Neural progenitor cell (in vitro differentiated cells): Measurements from ENCODE around the gene PAEP. TPM values are rescaled to one million over a fixed set of nuclear protein-coding genes. Genes with fewer than 3 reads are reported as not detected.
"Not testable (repeated sequence)": the region's sequence is repeated elsewhere in the genome, so short reads cannot be mapped to it uniquely, and the experiment has no call there.

Source experiments
- DNase-seq: peaks from one replicate; pipeline ENCODE4 v3.0.0-alpha.2; 2016; ENCODE audit warnings: low spot score
- H2AFZ ChIP-seq: fragments of 200-600 bp; sonication (generic); replicated peaks from 2 replicates; pipeline ENCODE4 v1.6.1; 2016; ENCODE audit warnings: antibody characterized with exemption
- H3F3A ChIP-seq: fragments of 200-600 bp; sonication (generic); 2 replicates; pipeline ENCODE4 v1.6.1; 2016; ENCODE audit warnings: antibody characterized with exemption, low read depth
- H3K27ac ChIP-seq: fragments of 200-600 bp; sonication (generic); 2 replicates; pipeline ENCODE4 v1.5.1; 2016; ENCODE audit warnings: mild to moderate bottlenecking
- H3K27me3 ChIP-seq: fragments of 200-600 bp; sonication (generic); 2 replicates; pipeline ENCODE4 v1.6.1; 2016; ENCODE audit warnings: mild to moderate bottlenecking, moderate library complexity
- H3K36me3 ChIP-seq: fragments of 200-600 bp; sonication (generic); 2 replicates; pipeline ENCODE4 v1.5.1; 2016
- H3K4me1 ChIP-seq: fragments of 200-600 bp; sonication (generic); 2 replicates; pipeline ENCODE4 v1.6.1; 2016; ENCODE audit warnings: mixed run types
- H3K4me2 ChIP-seq: fragments of 200-600 bp; sonication (generic); 2 replicates; pipeline ENCODE4 v1.6.1; 2016
- H3K4me3 ChIP-seq: fragments of 200-600 bp; sonication (generic); 2 replicates; pipeline ENCODE4 v1.5.1; 2016
- H3K79me2 ChIP-seq: fragments of 200-600 bp; sonication (generic); 2 replicates; pipeline ENCODE4 v1.6.1; 2016; ENCODE audit warnings: low read depth
- H3K9ac ChIP-seq: fragments of 200-600 bp; sonication (generic); 2 replicates; pipeline ENCODE4 v1.6.1; 2016
- H3K9me3 ChIP-seq: fragments of 200-600 bp; sonication (generic); 2 replicates; pipeline ENCODE4 v1.5.1; 2016; ENCODE audit warnings: low read depth
- H4K20me1 ChIP-seq: fragments of 200-600 bp; sonication (generic); 2 replicates; pipeline ENCODE4 v1.6.1; 2016; ENCODE audit warnings: low read depth
- H3K27ac Mint-ChIP-seq: 3 replicates; pipeline ENCODE4 v1.8.0; 2021; ENCODE audit warnings: mixed read lengths
- H3K27me3 Mint-ChIP-seq: 2 replicates; pipeline ENCODE4 v1.8.0; 2022; ENCODE audit warnings: low read depth, mild to moderate bottlenecking, inconsistent platforms, moderate library complexity, mixed read lengths; ENCODE audit not compliant: insufficient read depth
- H3K36me3 Mint-ChIP-seq: 3 replicates; pipeline ENCODE4 v1.8.0; 2021; ENCODE audit warnings: mixed read lengths
- H3K4me1 Mint-ChIP-seq: 3 replicates; pipeline ENCODE4 v1.8.0; 2021; ENCODE audit warnings: mixed read lengths
- H3K4me3 Mint-ChIP-seq: 3 replicates; pipeline ENCODE4 v1.8.0; 2021; ENCODE audit warnings: mild to moderate bottlenecking, moderate library complexity, mixed read lengths
- H3K9me3 Mint-ChIP-seq: 3 replicates; pipeline ENCODE4 v1.8.0; 2020; ENCODE audit warnings: mixed read lengths
- EZH2 ChIP-seq: fragments of 200-600 bp; sonication (generic); IDR thresholded peaks from 2 replicates; pipeline ENCODE4 v1.6.1; 2017; ENCODE audit warnings: antibody characterized with exemption, mild to moderate bottlenecking, moderate library complexity
- EZH2phosphoT487 ChIP-seq: fragments of 200-600 bp; sonication (generic); IDR thresholded peaks from 2 replicates; pipeline ENCODE4 v1.6.1; 2017; ENCODE audit warnings: antibody characterized with exemption
- total RNA-seq: library from RNA; depleted of rRNA; stranded (reverse); fragments of >200 nt; gene quantifications from 2 replicates; pipeline ENCODE4 v1.2.3, GENCODE V29; 2015; ENCODE audit warnings: low replicate concordance
- TF ChIP-seq, protein P1 (sequence below): fragments of 200-600 bp; sonication (generic); IDR thresholded peaks from 2 replicates; pipeline ENCODE4 v1.5.1; 2017; ENCODE audit warnings: antibody characterized with exemption, mild to moderate bottlenecking

PAEP gene
- total RNA-seq, 1 donor from 2014 or later: not detected

DNA sequence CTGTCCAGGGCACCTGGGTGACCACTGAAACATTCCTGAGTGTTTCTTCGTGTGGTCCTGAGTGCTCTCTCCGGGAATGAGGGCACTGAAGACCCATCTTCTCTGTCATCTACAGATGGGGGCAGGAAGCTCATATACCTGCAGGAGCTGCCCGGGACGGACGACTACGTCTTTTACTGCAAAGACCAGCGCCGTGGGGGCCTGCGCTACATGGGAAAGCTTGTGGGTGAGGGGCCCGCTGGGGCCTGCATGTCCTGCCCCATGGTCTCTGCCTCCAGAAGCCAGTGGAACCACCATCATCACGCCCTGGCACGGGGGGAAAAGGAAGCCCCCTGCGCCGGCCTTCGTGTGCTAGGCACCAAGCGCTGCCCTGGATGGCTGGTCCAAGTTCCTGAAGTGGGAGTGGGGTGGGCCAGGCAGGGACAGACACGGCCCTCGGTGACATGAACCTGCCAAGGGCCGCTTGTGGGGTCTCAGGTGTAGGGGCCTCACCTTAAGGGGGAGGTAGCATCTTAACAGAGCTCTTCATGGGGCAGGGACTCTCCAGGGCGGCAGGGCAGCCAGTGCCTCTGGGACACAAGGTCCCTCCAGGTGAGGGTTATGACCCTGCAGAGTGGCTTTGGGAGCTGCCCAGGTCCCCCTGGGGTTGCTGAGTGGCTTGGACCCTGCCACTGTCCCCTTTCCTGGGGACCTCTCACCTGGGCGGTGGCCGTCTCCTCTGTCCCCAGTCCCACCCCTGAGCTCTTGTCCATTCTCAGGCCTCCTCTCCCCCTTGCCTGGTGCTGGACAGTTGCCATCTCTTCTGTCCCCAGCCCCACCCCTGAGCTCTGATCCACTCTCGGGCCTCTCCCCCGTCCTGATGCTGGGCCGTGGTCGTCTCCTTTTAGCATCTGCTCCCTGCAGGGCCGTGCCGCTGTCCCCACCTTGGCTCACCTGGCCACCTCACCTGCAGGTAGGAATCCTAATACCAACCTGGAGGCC, 13.5 kb upstream of the PAEP start:
- Mint-ChIP-seq H3K4me1 (no peaks in the 10 kb centered on the region), H3K9me3 (peaks cover 2% of the 10 kb centered on the region), H3K36me3 (no peaks in the 10 kb centered on the region), H3K27me3 (no peaks in the 10 kb centered on the region), H3K4me3 (no peak overlapping the region), H3K27ac (no peak overlapping the region)
- H3K27me3 ChIP-seq: no peaks in the 10 kb centered on the region
- no peak overlapping the region for H2AFZ ChIP-seq
- H3K4me2 ChIP-seq: no peak overlapping the region
- H3K4me1 ChIP-seq: no peaks in the 10 kb centered on the region
- no peak overlapping the region for H3K4me3 ChIP-seq
- no peaks in the 10 kb centered on the region for H4K20me1 ChIP-seq
- DNase-seq: no peak
- H3K27ac ChIP-seq: no peak overlapping the region
- no peak overlapping the region for H3K9ac ChIP-seq
- no peaks in the 10 kb centered on the region for H3K9me3 ChIP-seq
- TF ChIP-seq EZH2 (no peak), EZH2phosphoT487 (no peak)
- TF ChIP-seq, protein P1, sequence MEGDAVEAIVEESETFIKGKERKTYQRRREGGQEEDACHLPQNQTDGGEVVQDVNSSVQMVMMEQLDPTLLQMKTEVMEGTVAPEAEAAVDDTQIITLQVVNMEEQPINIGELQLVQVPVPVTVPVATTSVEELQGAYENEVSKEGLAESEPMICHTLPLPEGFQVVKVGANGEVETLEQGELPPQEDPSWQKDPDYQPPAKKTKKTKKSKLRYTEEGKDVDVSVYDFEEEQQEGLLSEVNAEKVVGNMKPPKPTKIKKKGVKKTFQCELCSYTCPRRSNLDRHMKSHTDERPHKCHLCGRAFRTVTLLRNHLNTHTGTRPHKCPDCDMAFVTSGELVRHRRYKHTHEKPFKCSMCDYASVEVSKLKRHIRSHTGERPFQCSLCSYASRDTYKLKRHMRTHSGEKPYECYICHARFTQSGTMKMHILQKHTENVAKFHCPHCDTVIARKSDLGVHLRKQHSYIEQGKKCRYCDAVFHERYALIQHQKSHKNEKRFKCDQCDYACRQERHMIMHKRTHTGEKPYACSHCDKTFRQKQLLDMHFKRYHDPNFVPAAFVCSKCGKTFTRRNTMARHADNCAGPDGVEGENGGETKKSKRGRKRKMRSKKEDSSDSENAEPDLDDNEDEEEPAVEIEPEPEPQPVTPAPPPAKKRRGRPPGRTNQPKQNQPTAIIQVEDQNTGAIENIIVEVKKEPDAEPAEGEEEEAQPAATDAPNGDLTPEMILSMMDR: no peak
- H3F3A ChIP-seq: no peaks in the 10 kb centered on the region
- no peaks in the 10 kb centered on the region for H3K36me3 ChIP-seq
- no peaks in the 10 kb centered on the region for H3K79me2 ChIP-seq

DNA sequence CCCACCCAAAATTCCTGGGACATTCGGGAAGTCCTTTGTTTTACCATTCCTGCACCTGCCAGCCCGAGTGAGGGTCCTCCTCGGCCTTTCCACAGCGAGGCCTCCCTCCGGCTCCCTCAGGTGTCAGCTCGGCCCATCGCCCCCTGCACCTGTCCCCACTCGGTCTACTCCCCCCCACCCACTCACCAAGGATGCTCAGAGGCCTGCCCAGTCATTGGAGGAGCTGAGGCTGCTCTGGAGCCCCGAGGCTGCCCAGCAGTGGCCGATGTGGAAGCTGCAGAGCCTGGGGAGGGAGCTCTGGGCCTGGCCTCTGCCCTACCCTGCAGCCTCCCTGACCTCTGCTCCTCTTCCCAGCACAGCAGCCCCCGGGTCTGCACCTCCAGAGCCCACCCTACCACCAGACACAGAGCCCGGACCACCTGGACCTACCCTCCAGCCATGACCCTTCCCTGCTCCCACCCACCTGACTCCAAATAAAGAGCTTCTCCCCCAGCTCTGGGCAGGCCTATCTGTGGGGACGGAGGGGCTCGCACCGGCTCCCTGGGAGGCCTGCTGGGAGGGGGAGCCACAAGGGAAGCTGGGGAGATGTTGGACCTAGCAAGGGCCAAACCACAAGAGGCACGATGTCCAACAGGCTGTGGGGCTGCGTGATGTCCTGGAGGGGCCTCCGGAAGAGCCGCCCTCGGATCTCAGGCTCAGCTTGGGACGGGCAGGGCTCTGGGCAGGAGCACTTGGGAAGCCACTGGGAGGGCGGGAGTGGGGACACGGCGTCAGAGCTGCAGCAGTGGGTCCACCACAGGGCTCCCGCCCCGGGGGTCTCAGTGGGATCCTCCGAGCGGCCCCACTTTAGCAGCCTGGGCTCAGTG, 11.8 kb upstream of the PAEP start:
- H3F3A ChIP-seq, H4K20me1 ChIP-seq, H3K9me3 Mint-ChIP-seq, H3K27me3 Mint-ChIP-seq, H3K9ac ChIP-seq, H3K27ac ChIP-seq, H2AFZ ChIP-seq, H3K4me2 ChIP-seq, H3K4me1 Mint-ChIP-seq, H3K4me1 ChIP-seq, H3K27ac Mint-ChIP-seq, H3K36me3 Mint-ChIP-seq, H3K4me3 Mint-ChIP-seq, H3K36me3 ChIP-seq, H3K9me3 ChIP-seq, H3K79me2 ChIP-seq, DNase-seq, H3K27me3 ChIP-seq, H3K4me3 ChIP-seq: not testable (repeated sequence)

DNA sequence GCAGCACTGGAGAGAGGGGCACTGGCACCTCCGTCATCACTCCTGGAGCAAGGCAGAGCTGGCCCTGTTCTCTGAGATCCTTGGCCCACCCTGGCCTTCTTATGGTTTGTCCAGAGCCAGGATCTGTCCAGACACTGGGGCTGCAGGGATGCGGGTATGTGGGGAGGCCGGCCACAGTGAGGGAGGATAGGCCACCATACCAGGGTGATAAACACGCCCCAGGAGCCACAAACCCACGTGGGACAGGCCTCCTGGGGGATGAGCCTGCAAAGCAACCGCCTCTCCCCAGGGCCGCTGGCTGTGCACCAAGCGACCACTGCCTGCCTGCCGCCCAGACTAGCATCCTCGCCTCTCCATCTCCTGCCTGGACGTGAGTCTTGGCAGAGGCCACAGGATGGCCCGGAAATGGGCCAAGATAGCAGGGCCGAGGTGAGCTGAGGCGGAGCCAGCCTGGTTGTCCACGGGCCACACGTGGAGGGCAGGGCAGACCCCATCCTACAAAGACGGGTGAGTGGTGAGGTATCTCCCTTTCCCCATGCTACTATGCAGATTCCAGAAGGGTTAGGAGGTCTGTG, 11.1 kb upstream of the PAEP start:
- Mint-ChIP-seq H3K27ac (no peak overlapping the region), H3K27me3 (peaks cover 2% of the 10 kb centered on the region), H3K36me3 (no peaks in the 10 kb centered on the region), H3K9me3 (peaks cover 2% of the 10 kb centered on the region), H3K4me1 (peaks cover 2% of the 10 kb centered on the region), H3K4me3 (no peak overlapping the region)
- Histone ChIP-seq H3K9me3 (no peaks in the 10 kb centered on the region), H3K27me3 (no peaks in the 10 kb centered on the region), H2AFZ (no peak overlapping the region), H3K4me2 (no peak overlapping the region), H4K20me1 (no peaks in the 10 kb centered on the region), H3K79me2 (no peaks in the 10 kb centered on the region), H3K9ac (no peak overlapping the region), H3F3A (no peaks in the 10 kb centered on the region), H3K36me3 (no peaks in the 10 kb centered on the region), H3K27ac (no peak overlapping the region), H3K4me1 (no peaks in the 10 kb centered on the region), H3K4me3 (no peak overlapping the region)
- no peak for DNase-seq
- TF ChIP-seq, protein P1: no peak
- no peak for TF ChIP-seq EZH2
- no peak for TF ChIP-seq EZH2phosphoT487
